Neural cell (in vitro differentiated cells): ENCODE data around the gene CPB1.

Experiments
- CTCF ChIP-seq: fragments of 450-650 bp; IDR thresholded peaks from 2 replicates; pipeline ENCODE4 v1.5.1; 2014; ENCODE audit warnings: antibody characterized with exemption, mild to moderate bottlenecking, moderate library complexity; ENCODE audit not compliant: poor library complexity, severe bottlenecking
- EZH2 ChIP-seq: fragments of 200-600, 300-800 bp; shearing (Covaris generic), sonication (generic); IDR thresholded peaks from 2 replicates; pipeline ENCODE4 v1.6.1; 2014; ENCODE audit warnings: antibody characterized with exemption, low read length, borderline replicate concordance, mild to moderate bottlenecking; ENCODE audit not compliant: insufficient read depth, poor library complexity, severe bottlenecking
- MXI1 ChIP-seq: fragments of 450-650 bp; conservative IDR thresholded peaks from 2 replicates; pipeline ENCODE4 v1.6.1; 2014; ENCODE audit warnings: antibody characterized with exemption, mild to moderate bottlenecking; ENCODE audit not compliant: poor library complexity, severe bottlenecking
- RAD21 ChIP-seq: fragments of 450-650 bp; conservative IDR thresholded peaks from 2 replicates; pipeline ENCODE4 v1.6.1; 2014; ENCODE audit warnings: antibody characterized with exemption, mild to moderate bottlenecking, moderate library complexity

GRCh38 chr3:148797795-148798194 lies 29.8 kb upstream of the CPB1 start:
- TF ChIP-seq CTCF (no peak), EZH2 (no peak), MXI1 (no peak), RAD21 (no peak)
